SK-N-SH (cell line): Measurements from ENCODE around the gene NR5A2. TPM values are rescaled to one million over a fixed set of nuclear protein-coding genes. Genes with fewer than 3 reads are reported as not detected.

Source experiments
- CTCF ChIA-PET: fragments of 300-600, 350-600 bp; formaldehyde crosslinking; extraction: SDS; loops from one replicate; lab custom pipeline; 2021; lab: Yijun Ruan, JAX
- POLR2A ChIA-PET: fragments of 350-600 bp; sonication (Branson Sonifier 250); formaldehyde crosslinking; extraction: SDS; loops from one replicate; lab custom pipeline; 2020; ENCODE audit warnings: antibody characterized with exemption, inconsistent platforms; lab: Yijun Ruan, JAX
- DNase-seq: peaks from one replicate; pipeline ENCODE4 v3.0.0; 2012
- H2AFZ ChIP-seq: fragments of 200-600 bp; sonication (generic); 2 replicates; pipeline ENCODE4 v1.8.1; 2016; ENCODE audit warnings: antibody characterized with exemption, mild to moderate bottlenecking, low read depth
- H3F3A ChIP-seq: fragments of 200-600 bp; sonication (generic); replicated peaks from 2 replicates; pipeline ENCODE3; 2016; ENCODE audit warnings: antibody characterized with exemption, mild to moderate bottlenecking; ENCODE audit not compliant: insufficient read depth
- H3K27ac ChIP-seq, 2 experiments: fragments of 200-500 bp in 1 of 2; fragments of 200-600 bp in 1 of 2; sonication (Bioruptor generic) in 1 of 2; sonication (generic), shearing (Covaris generic) in 1 of 2; 2 replicates each; pipeline versions ENCODE4 v1.5.1 to v1.6.1; 2014 to 2016; ENCODE audit warnings: low read depth in 2 of 2, inconsistent platforms in 1 of 2, low read length in 1 of 2, mild to moderate bottlenecking in 1 of 2, mixed read lengths in 1 of 2
- H3K27me3 ChIP-seq: fragments of 200-600 bp; sonication (generic), shearing (Covaris generic); 2 replicates; pipeline ENCODE4 v1.6.1; 2016; ENCODE audit warnings: mixed run types; ENCODE audit not compliant: insufficient read depth
- H3K36me3 ChIP-seq, 2 experiments: fragments of 200-500 bp in 1 of 2; fragments of 200-600 bp in 1 of 2; sonication (Bioruptor generic) in 1 of 2; sonication (generic) in 1 of 2; replicated peaks in 1 of 2; 2 replicates each; pipeline versions ENCODE3 to v1.5.1; 2014 to 2016; ENCODE audit warnings: low read length in 1 of 2, mild to moderate bottlenecking in 1 of 2; ENCODE audit not compliant: insufficient read depth in 2 of 2, control insufficient read depth in 1 of 2
- H3K4me1 ChIP-seq, 2 experiments: fragments of 200-500 bp in 1 of 2; fragments of 200-600 bp in 1 of 2; sonication (Bioruptor generic) in 1 of 2; sonication (generic), shearing (Covaris generic) in 1 of 2; 2 replicates each; pipeline versions ENCODE4 v1.5.1 to v1.6.1; 2014 to 2016; ENCODE audit warnings: low read depth in 1 of 2, low read length in 1 of 2, mixed run types in 1 of 2; ENCODE audit not compliant: insufficient read depth in 2 of 2, control insufficient read depth in 1 of 2
- H3K4me2 ChIP-seq: fragments of 200-600 bp; sonication (generic), shearing (Covaris generic); 2 replicates; pipeline ENCODE4 v1.6.1; 2017; ENCODE audit warnings: mixed run types
- H3K4me3 ChIP-seq, 2 experiments: fragments of 200-500 bp in 1 of 2; fragments of 200-600 bp in 1 of 2; sonication (Bioruptor generic) in 1 of 2; sonication (generic), shearing (Covaris generic) in 1 of 2; 2 replicates each; pipeline versions ENCODE4 v1.5.1 to v1.8.1; 2014 to 2016; ENCODE audit warnings: low read depth in 2 of 2, inconsistent platforms in 1 of 2, low read length in 1 of 2, mild to moderate bottlenecking in 1 of 2, mixed read lengths in 1 of 2, moderate library complexity in 1 of 2
- H3K79me2 ChIP-seq: fragments of 200-600 bp; sonication (generic); 2 replicates; pipeline ENCODE4 v1.8.1; 2017; ENCODE audit warnings: mild to moderate bottlenecking; ENCODE audit not compliant: insufficient read depth
- H3K9ac ChIP-seq: fragments of 200-600 bp; sonication (generic); 2 replicates; pipeline ENCODE4 v1.6.1; 2017; ENCODE audit warnings: mixed run types
- H3K9me2 ChIP-seq: fragments of 200-600 bp; sonication (generic); 2 replicates; pipeline ENCODE4 v1.6.1; 2017; ENCODE audit warnings: mixed run types
- H3K9me3 ChIP-seq: fragments of 200-600 bp; sonication (generic); 2 replicates; pipeline ENCODE4 v1.6.1; 2017; ENCODE audit warnings: mixed run types, mild to moderate bottlenecking, moderate library complexity
- H4K20me1 ChIP-seq: fragments of 200-600 bp; sonication (generic); 2 replicates; pipeline ENCODE4 v1.6.1; 2017; ENCODE audit warnings: mild to moderate bottlenecking, mixed run types; ENCODE audit not compliant: insufficient read depth
- CTCF ChIP-seq: fragments of 200-600 bp; sonication (generic); IDR thresholded peaks from 2 replicates; pipeline ENCODE4 v1.6.1; 2017; ENCODE audit warnings: antibody characterized with exemption, mild to moderate bottlenecking, moderate library complexity
- MEF2A ChIP-seq: IDR thresholded peaks from 2 replicates; pipeline ENCODE4 v1.4.0; 2012; ENCODE audit warnings: low read depth, borderline replicate concordance
- PBX3 ChIP-seq: IDR thresholded peaks from 2 replicates; pipeline ENCODE4; 2012
- POLR2AphosphoS5 ChIP-seq: IDR thresholded peaks from 2 replicates; pipeline ENCODE4 v1.6.1; 2012; ENCODE audit warnings: low read depth, low read length
- RAD21 ChIP-seq: IDR thresholded peaks from 2 replicates; pipeline ENCODE4 v1.6.1; 2012; ENCODE audit warnings: mild to moderate bottlenecking, low read length
- REST ChIP-seq: IDR thresholded peaks from 2 replicates; pipeline ENCODE4 v1.6.1; 2012; ENCODE audit warnings: mild to moderate bottlenecking, low read depth, low read length, moderate library complexity
- SIN3A ChIP-seq: IDR thresholded peaks from 2 replicates; pipeline ENCODE4 v1.6.1; 2012; ENCODE audit warnings: low read depth, mild to moderate bottlenecking, low read length, moderate library complexity, borderline replicate concordance
- TCF12 ChIP-seq: IDR thresholded peaks from 2 replicates; pipeline ENCODE4 v1.4.0; 2012
- YY1 ChIP-seq: IDR thresholded peaks from 2 replicates; pipeline ENCODE4 v1.4.0; 2012; ENCODE audit warnings: low read depth, mild to moderate bottlenecking
- ZBTB33 ChIP-seq: IDR thresholded peaks from 2 replicates; pipeline ENCODE4 v1.4.0; 2012; ENCODE audit warnings: low read depth, borderline replicate concordance
- WGBS: methylation state at CpG from one replicate; pipeline ENCODE4 v1.1.6; 2017; ENCODE audit warnings: low lambda C conversion rate; 5-methylcytosine and 5-hydroxymethylcytosine counted together
- polyA plus RNA-seq, 3 experiments: library from polyadenylated mRNA; depleted of rRNA; stranded (reverse); fragments of >200 nt; gene quantifications; 2 replicates each; pipeline ENCODE4 v1.2.3, GENCODE V29; 2012

The NR5A2 gene
- polyA plus RNA-seq, 1 of the 3 experiments (the other 2 are of a cell fraction) = not detected

- Histone ChIP-seq H3K4me3 (no peak overlapping the region), H3K27ac (no peak overlapping the region), H3F3A (peaks cover 3% of the 10 kb centered on the region), H3K79me2 (no peaks in the 10 kb centered on the region), H3K9me2 (no peaks in the 10 kb centered on the region), H4K20me1 (no peaks in the 10 kb centered on the region), H3K36me3 (no peaks in the 10 kb centered on the region), H3K4me1 (peaks cover 0 to 17% of the 10 kb centered on the region in 2 experiments; a peak in 2 of 4 replicates), H3K9me3 (no peaks in the 10 kb centered on the region), H3K4me2 (no peak overlapping the region), H2AFZ (no peak overlapping the region), H3K9ac (no peak overlapping the region), H3K27me3 (peaks cover 91% of the 10 kb centered on the region)
- CTCF ChIA-PET = interaction anchor here (1.0 kb wide), 1 partner anchor 10 kb away, joined by 3 read pairs; no protein-coding TSS in a partner anchor
- no peak for TF ChIP-seq SIN3A
- no peak for TF ChIP-seq POLR2AphosphoS5
- WGBS = 24% methylated on average over 7 of the region's 7 CpGs
- POLR2A ChIA-PET = no interaction called here
- no peak for DNase-seq
Observed at GRCh38 chr1:200034262-200034557, 6.7 kb downstream of the NR5A2 start.

GRCh38 chr1:200034761-200035396 is 7.4 kb downstream of the NR5A2 start:
- CTCF ChIA-PET = interaction anchor here (0.6 kb wide), 1 partner anchor 439 kb away, joined by 3 read pairs; no protein-coding TSS in a partner anchor
- peaks cover 0 to 16% of the 10 kb centered on the region in 2 experiments; a peak in 2 of 4 replicates for H3K4me1 ChIP-seq
- H3K9ac ChIP-seq = no peak overlapping the region
- TF ChIP-seq SIN3A (no peak), RAD21 (no peak), REST (no peak), POLR2AphosphoS5 (no peak), TCF12 (no peak), MEF2A (no peak), PBX3 (no peak), YY1 (no peak), ZBTB33 (no peak), CTCF (no peak)
- H2AFZ ChIP-seq = no peak overlapping the region; the same call in 1 of the 2 replicates
- peak; percentile 44 for DNase-seq
- H3F3A ChIP-seq = peaks cover 3% of the 10 kb centered on the region
- POLR2A ChIA-PET = no interaction called here
- peaks cover 91% of the 10 kb centered on the region for H3K27me3 ChIP-seq
- no peak overlapping the region for H3K27ac ChIP-seq
- no peaks in the 10 kb centered on the region for H3K79me2 ChIP-seq
- H3K9me3 ChIP-seq = no peaks in the 10 kb centered on the region
- H3K36me3 ChIP-seq = no peaks in the 10 kb centered on the region
- peak overlapping the region; percentile 49; the same call in 1 of the 2 replicates for H3K4me2 ChIP-seq
- H3K9me2 ChIP-seq = no peaks in the 10 kb centered on the region
- 18% methylated on average over 25 of the region's 25 CpGs for WGBS
- no peaks in the 10 kb centered on the region for H4K20me1 ChIP-seq
- H3K4me3 ChIP-seq = 0 out of 4 replicates have a peak overlapping the region, but pooled peaks of 1 of the 2 experiments have one; percentile 13
